Erythroblast (primary cell): ENCODE data around the gene PRSS53.

Source experiments
- GATA1 ChIP-seq: IDR thresholded peaks from 2 replicates; pipeline ENCODE4 v1.6.1; 2011; ENCODE audit warnings: low read depth, mild to moderate bottlenecking, control low read depth, low read length, moderate library complexity
- POLR2A ChIP-seq: IDR thresholded peaks from 2 replicates; pipeline ENCODE4 v1.6.1; 2011; ENCODE audit warnings: mild to moderate bottlenecking, low read length

GRCh38 chr16:31089199-31089598 lies 456 bp upstream of the PRSS53 start:
- TF ChIP-seq POLR2A = no peak
- TF ChIP-seq GATA1 = no peak
